GM12878 (cell line): ENCODE measurements around the gene SLC29A1. TPM values are rescaled to one million over a fixed set of nuclear protein-coding genes. Genes with fewer than 3 reads are reported as not detected.

Experiments used
- ATF7 ChIP-seq: fragments of 450-650 bp; IDR thresholded peaks from 2 replicates; pipeline ENCODE4 v1.6.1; 2016; ENCODE audit warnings: low read depth, mild to moderate bottlenecking
- BHLHE40 ChIP-seq, 2 experiments: fragments of 450-650 bp in 1 of 2; IDR thresholded peaks; 2 replicates each; pipeline ENCODE4 v1.6.1; 2011 to 2017; ENCODE audit warnings: low read depth in 2 of 2, borderline replicate concordance in 1 of 2, improper control_type of control experiment in 1 of 2, low read length in 1 of 2, mild to moderate bottlenecking in 1 of 2
- CBX3 ChIP-seq: fragments of 200-600 bp; sonication (generic); IDR thresholded peaks from 2 replicates; pipeline ENCODE4 v1.6.1; 2016; ENCODE audit warnings: low read depth, borderline replicate concordance
- MEF2B ChIP-seq: fragments of 450-650 bp; IDR thresholded peaks from 2 replicates; pipeline ENCODE4 v1.6.1; 2018; ENCODE audit warnings: mild to moderate bottlenecking, moderate library complexity; ENCODE audit not compliant: partially characterized antibody, poor library complexity, severe bottlenecking
- MYC ChIP-seq: IDR thresholded peaks from 2 replicates; pipeline ENCODE4 v1.6.1; 2011; ENCODE audit warnings: mild to moderate bottlenecking, low read length, moderate library complexity, inconsistent platforms; ENCODE audit not compliant: insufficient read depth, insufficient replicate concordance, insufficient read length, severe bottlenecking
- NFIC ChIP-seq: IDR thresholded peaks from 2 replicates; pipeline ENCODE4 v1.6.1; 2012; ENCODE audit warnings: low read depth, mild to moderate bottlenecking, inconsistent platforms, low read length, moderate library complexity
- NR2C2 ChIP-seq: IDR thresholded peaks from 2 replicates; pipeline ENCODE4 v1.6.1; 2011; ENCODE audit warnings: borderline replicate concordance, low read depth; ENCODE audit not compliant: control insufficient read depth, insufficient read length
- SMAD1 ChIP-seq: fragments of 450-650 bp; IDR thresholded peaks from 2 replicates; pipeline ENCODE4 v1.6.1; 2018; ENCODE audit warnings: mild to moderate bottlenecking, low read depth; ENCODE audit not compliant: partially characterized antibody
- TARDBP ChIP-seq: IDR thresholded peaks from 2 replicates; pipeline ENCODE4 v1.6.1; 2016; ENCODE audit warnings: borderline replicate concordance
- TBL1XR1 ChIP-seq: IDR thresholded peaks from 2 replicates; pipeline ENCODE4 v1.6.1; 2012; ENCODE audit warnings: low read depth, low read length, improper control_type of control experiment
- YY1 ChIP-seq: IDR thresholded peaks from 2 replicates; pipeline ENCODE4 v1.6.1; 2011; ENCODE audit warnings: low read depth, mild to moderate bottlenecking, low read length
- ZNF384 ChIP-seq: IDR thresholded peaks from 2 replicates; pipeline ENCODE4 v1.6.1; 2012; ENCODE audit warnings: low read depth, mild to moderate bottlenecking, low read length, improper control_type of control experiment, borderline replicate concordance
- polyA plus RNA-seq, 11 experiments: library from polyadenylated mRNA; depleted of rRNA in 4 of 11; unstranded in 6 of 11; stranded (reverse) in 5 of 11; fragments of >200 nt; fragmentation: Nextera tagmentation in 4 of 11; fragmentation: Illumina TruSeq in 1 of 11; extraction: Ambion mirVana in 4 of 11; extraction: Trizol in 1 of 11; gene quantifications; 1 replicate in 1 of 11; 2 replicates in 10 of 11; pipeline versions ENCODE4 v1.2.1 to v1.2.3, GENCODE V29; 2011 to 2016; ENCODE audit warnings: inconsistent platforms in 2 of 11, missing spikeins in 2 of 11, low read depth in 1 of 11
- total RNA-seq, 4 experiments: library from RNA; depleted of rRNA in 3 of 4; stranded (reverse); fragments of >200 nt in 3 of 4; fragmentation: Illumina TruSeq in 1 of 4; extraction: Trizol in 1 of 4; gene quantifications; 2 replicates each; pipeline versions ENCODE4 v1.2.1 to v1.2.3, GENCODE V29; 2013 to 2021
- TF ChIP-seq, protein P1 (sequence below): IDR thresholded peaks from 2 replicates; pipeline ENCODE4 v1.6.1; 2012; ENCODE audit warnings: mild to moderate bottlenecking, low read depth, low read length
- TF ChIP-seq, protein P2 (sequence below): fragments of 450-650 bp; IDR thresholded peaks from 2 replicates; pipeline ENCODE4 v1.6.1; 2017; ENCODE audit warnings: borderline replicate concordance
- TF ChIP-seq, protein P3 (sequence below): IDR thresholded peaks from 2 replicates; pipeline ENCODE4 v1.6.1; 2012; ENCODE audit warnings: low read depth, low read length, improper control_type of control experiment
- TF ChIP-seq, protein P4 (sequence below): IDR thresholded peaks from 2 replicates; pipeline ENCODE4 v1.6.1; 2011; ENCODE audit warnings: borderline replicate concordance, low read depth, mild to moderate bottlenecking, moderate library complexity, low read length; ENCODE audit not compliant: insufficient read depth, poor library complexity, severe bottlenecking
- TF ChIP-seq, protein P5 (sequence below): fragments of 450-650 bp; IDR thresholded peaks from 2 replicates; pipeline ENCODE4 v1.6.1; 2017; ENCODE audit warnings: antibody characterized with exemption, mild to moderate bottlenecking, moderate library complexity

Gene SLC29A1
- total and polyA plus RNA-seq, 10 of the 15 experiments (the other 5 are each of a cell fraction or from before 2014, with no cell fraction given) = 10.0 to 132 (median 93.4) TPM

DNA sequence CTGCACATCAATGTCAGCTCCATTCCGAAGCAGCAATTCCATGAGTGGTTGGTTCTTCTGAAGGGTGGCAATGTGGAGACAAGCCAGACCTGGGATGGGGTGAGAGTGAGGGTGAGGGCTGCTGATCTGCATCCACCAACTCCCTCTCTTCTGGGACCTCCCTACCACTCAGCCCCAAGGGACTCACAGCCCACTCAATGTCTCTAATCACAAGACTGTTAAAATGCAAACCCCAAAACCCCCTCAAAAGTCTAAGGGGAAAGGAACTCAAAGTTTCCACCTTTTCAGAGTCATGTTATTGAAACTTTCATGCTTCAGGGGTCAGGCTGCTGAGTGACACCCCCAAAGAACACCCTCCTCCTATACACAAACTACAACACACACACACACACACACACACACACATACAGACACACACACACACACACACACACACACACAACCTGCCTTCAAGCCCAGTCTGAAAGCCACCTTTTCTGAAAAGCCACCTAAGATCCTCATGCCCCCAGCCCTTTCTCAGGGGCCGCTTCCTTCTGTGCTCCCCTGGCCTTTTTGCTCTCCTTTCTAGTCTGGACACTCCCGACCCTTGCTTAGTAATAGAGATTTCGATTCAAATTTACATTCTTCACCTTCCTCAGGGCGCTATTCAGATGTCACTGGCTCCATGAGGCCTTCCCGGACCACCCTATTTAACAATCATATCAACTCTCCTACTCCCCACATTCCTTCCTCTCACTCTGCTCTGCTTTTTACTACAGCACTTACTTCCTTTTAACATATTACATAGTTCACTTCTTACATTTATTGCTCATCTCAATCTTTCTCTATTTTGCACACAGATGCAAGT lies 37.3 kb downstream of the SLC29A1 start (continued):
- TF ChIP-seq MEF2B (peak; percentile 98), ZNF384 (no peak), MYC (peak; percentile 28), NR2C2 (no peak), CBX3 (no peak), YY1 (no peak), TBL1XR1 (peak; percentile 57; the same call in 1 of the 2 replicates), TARDBP (no peak), NFIC (no peak), SMAD1 (peak; percentile 86), BHLHE40 (IDR thresholded peaks at IDR 0.05; ENCODE audit: borderline replicate concordance in 1 of 2, low read depth in 2 of 2, low read length in 1 of 2) (peak; percentile 69 to 72; a peak in 2 of 4 replicates), ATF7 (peak; percentile 96)
- TF ChIP-seq, protein P1, sequence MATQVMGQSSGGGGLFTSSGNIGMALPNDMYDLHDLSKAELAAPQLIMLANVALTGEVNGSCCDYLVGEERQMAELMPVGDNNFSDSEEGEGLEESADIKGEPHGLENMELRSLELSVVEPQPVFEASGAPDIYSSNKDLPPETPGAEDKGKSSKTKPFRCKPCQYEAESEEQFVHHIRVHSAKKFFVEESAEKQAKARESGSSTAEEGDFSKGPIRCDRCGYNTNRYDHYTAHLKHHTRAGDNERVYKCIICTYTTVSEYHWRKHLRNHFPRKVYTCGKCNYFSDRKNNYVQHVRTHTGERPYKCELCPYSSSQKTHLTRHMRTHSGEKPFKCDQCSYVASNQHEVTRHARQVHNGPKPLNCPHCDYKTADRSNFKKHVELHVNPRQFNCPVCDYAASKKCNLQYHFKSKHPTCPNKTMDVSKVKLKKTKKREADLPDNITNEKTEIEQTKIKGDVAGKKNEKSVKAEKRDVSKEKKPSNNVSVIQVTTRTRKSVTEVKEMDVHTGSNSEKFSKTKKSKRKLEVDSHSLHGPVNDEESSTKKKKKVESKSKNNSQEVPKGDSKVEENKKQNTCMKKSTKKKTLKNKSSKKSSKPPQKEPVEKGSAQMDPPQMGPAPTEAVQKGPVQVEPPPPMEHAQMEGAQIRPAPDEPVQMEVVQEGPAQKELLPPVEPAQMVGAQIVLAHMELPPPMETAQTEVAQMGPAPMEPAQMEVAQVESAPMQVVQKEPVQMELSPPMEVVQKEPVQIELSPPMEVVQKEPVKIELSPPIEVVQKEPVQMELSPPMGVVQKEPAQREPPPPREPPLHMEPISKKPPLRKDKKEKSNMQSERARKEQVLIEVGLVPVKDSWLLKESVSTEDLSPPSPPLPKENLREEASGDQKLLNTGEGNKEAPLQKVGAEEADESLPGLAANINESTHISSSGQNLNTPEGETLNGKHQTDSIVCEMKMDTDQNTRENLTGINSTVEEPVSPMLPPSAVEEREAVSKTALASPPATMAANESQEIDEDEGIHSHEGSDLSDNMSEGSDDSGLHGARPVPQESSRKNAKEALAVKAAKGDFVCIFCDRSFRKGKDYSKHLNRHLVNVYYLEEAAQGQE = no peak
- TF ChIP-seq, protein P2, sequence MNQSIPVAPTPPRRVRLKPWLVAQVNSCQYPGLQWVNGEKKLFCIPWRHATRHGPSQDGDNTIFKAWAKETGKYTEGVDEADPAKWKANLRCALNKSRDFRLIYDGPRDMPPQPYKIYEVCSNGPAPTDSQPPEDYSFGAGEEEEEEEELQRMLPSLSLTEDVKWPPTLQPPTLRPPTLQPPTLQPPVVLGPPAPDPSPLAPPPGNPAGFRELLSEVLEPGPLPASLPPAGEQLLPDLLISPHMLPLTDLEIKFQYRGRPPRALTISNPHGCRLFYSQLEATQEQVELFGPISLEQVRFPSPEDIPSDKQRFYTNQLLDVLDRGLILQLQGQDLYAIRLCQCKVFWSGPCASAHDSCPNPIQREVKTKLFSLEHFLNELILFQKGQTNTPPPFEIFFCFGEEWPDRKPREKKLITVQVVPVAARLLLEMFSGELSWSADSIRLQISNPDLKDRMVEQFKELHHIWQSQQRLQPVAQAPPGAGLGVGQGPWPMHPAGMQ = no peak
- TF ChIP-seq, protein P3, sequence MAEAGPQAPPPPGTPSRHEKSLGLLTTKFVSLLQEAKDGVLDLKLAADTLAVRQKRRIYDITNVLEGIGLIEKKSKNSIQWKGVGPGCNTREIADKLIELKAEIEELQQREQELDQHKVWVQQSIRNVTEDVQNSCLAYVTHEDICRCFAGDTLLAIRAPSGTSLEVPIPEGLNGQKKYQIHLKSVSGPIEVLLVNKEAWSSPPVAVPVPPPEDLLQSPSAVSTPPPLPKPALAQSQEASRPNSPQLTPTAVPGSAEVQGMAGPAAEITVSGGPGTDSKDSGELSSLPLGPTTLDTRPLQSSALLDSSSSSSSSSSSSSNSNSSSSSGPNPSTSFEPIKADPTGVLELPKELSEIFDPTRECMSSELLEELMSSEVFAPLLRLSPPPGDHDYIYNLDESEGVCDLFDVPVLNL = no peak
- TF ChIP-seq, protein P4, sequence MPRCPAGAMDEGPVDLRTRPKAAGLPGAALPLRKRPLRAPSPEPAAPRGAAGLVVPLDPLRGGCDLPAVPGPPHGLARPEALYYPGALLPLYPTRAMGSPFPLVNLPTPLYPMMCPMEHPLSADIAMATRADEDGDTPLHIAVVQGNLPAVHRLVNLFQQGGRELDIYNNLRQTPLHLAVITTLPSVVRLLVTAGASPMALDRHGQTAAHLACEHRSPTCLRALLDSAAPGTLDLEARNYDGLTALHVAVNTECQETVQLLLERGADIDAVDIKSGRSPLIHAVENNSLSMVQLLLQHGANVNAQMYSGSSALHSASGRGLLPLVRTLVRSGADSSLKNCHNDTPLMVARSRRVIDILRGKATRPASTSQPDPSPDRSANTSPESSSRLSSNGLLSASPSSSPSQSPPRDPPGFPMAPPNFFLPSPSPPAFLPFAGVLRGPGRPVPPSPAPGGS = peak; percentile 61
- TF ChIP-seq, protein P5, sequence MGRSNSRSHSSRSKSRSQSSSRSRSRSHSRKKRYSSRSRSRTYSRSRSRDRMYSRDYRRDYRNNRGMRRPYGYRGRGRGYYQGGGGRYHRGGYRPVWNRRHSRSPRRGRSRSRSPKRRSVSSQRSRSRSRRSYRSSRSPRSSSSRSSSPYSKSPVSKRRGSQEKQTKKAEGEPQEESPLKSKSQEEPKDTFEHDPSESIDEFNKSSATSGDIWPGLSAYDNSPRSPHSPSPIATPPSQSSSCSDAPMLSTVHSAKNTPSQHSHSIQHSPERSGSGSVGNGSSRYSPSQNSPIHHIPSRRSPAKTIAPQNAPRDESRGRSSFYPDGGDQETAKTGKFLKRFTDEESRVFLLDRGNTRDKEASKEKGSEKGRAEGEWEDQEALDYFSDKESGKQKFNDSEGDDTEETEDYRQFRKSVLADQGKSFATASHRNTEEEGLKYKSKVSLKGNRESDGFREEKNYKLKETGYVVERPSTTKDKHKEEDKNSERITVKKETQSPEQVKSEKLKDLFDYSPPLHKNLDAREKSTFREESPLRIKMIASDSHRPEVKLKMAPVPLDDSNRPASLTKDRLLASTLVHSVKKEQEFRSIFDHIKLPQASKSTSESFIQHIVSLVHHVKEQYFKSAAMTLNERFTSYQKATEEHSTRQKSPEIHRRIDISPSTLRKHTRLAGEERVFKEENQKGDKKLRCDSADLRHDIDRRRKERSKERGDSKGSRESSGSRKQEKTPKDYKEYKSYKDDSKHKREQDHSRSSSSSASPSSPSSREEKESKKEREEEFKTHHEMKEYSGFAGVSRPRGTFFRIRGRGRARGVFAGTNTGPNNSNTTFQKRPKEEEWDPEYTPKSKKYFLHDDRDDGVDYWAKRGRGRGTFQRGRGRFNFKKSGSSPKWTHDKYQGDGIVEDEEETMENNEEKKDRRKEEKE = no peak
